DMS 273 treated with DMSO at 0.1 percent for 48 hours (cell line): ENCODE data around the gene CHD5.

Source experiments
- DNase-seq: peaks from one replicate; lab custom pipeline; 2025; lab: John Stamatoyannopoulos, UW

Gene CHD5

GRCh38 chr1:6172549-6172948 is 7.6 kb downstream of the CHD5 start:
- DNase-seq = no peak

GRCh38 chr1:6171548-6172124 is 8.5 kb downstream of the CHD5 start:
- no peak for DNase-seq

GRCh38 chr1:6170742-6171201 is 9.3 kb downstream of the CHD5 start:
- DNase-seq = no peak

GRCh38 chr1:6170116-6170741 is 9.9 kb downstream of the CHD5 start:
- no peak for DNase-seq

GRCh38 chr1:6168947-6169586 is 11.1 kb downstream of the CHD5 start:
- DNase-seq = no peak

- no peak for DNase-seq
Measured at GRCh38 chr1:6167391-6168303, 12.5 kb downstream of the CHD5 start.

GRCh38 chr1:6166655-6167390 is 13.3 kb downstream of the CHD5 start:
- no peak for DNase-seq

GRCh38 chr1:6166221-6166620 is 13.9 kb downstream of the CHD5 start:
- no peak for DNase-seq

GRCh38 chr1:6165441-6165985 is 14.6 kb downstream of the CHD5 start:
- no peak for DNase-seq

GRCh38 chr1:6165027-6165426 is 15.1 kb downstream of the CHD5 start:
- no peak for DNase-seq

GRCh38 chr1:6163973-6164617 is 16.0 kb downstream of the CHD5 start:
- no peak for DNase-seq

GRCh38 chr1:6163191-6163972 is 16.7 kb downstream of the CHD5 start:
- no peak for DNase-seq

- DNase-seq = no peak
Measured at GRCh38 chr1:6162773-6163172, 17.3 kb downstream of the CHD5 start.

- DNase-seq = no peak
Measured at GRCh38 chr1:6162341-6162740, 17.8 kb downstream of the CHD5 start.

- DNase-seq = no peak
Measured at GRCh38 chr1:6158181-6158580, 21.9 kb downstream of the CHD5 start.

GRCh38 chr1:6157528-6158174 is 22.5 kb downstream of the CHD5 start:
- DNase-seq = no peak

GRCh38 chr1:6157132-6157527 is 23.0 kb downstream of the CHD5 start:
- DNase-seq = no peak

GRCh38 chr1:6154525-6155319 is 25.4 kb downstream of the CHD5 start:
- no peak for DNase-seq

- DNase-seq = no peak
Measured at GRCh38 chr1:6152882-6153281, 27.2 kb downstream of the CHD5 start.
